HG03103 (cell line): ENCODE measurements around the gene HSD17B2.

ENCODE experiments used
- ATAC-seq: cut with Tn5 transposase; IDR thresholded peaks from one replicate; pipeline ENCODE4 v1.9.1; 2021; ENCODE audit warnings: low read depth; ENCODE audit not compliant: unreplicated experiment

Gene HSD17B2

DNA sequence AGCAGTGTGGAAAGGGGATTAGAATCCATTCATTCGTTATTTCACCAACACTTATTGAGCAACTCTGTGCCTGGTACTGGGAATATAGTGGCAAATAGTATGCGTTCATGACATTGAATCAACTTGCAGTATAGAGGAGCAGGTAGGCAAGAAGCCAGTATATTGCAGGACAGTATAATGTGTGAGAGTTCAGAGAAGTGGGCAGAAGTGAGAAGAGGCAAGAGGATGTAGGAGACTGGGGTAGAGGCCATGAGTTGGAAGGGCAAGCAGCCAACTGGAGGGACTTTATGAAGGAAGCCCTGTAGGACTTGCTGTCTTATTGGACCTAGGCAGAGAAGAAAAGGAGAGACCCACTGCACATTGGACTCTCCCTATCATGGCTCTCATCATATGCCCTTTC is 12.3 kb downstream of the HSD17B2 start:
- ATAC-seq, result no peak

DNA sequence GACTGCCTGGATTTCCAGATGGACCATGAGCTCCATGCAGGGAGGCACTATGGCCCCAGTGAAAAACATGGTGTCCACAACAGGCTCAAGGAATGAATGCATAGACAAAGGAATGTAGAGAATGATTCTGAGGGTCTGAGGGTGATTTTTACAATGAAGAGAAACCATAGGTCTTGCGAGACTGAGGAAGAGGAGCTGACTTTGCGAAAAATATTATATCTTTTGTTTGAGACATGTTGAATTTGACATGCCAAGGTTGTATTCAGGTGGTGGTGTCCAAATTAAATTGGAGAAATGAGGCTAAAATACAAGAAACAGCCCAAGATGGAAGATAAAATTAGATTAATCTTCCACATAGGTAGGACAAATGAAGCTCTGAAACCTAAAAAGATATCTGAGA is 12.7 kb downstream of the HSD17B2 start:
- no peak for ATAC-seq

DNA sequence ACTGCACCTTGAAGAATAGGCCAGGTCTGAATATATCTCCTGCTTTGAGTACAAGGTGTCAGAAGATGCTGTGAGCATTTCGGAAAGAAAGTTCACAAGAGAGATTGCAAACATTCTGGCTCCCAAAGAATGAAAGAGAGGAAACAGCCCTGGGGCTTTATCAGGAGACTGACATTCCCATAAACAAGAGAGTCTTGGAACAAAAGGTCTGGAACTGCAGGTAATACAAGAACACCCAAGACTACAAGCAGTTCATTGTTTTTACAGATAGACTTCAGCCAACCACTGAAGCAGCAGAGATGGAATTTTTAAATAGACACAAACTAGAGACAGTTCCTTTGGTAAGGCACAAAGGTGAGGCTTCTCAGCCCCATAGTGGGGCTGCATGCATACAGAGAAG is 14.4 kb downstream of the HSD17B2 start:
- ATAC-seq, result no peak

DNA sequence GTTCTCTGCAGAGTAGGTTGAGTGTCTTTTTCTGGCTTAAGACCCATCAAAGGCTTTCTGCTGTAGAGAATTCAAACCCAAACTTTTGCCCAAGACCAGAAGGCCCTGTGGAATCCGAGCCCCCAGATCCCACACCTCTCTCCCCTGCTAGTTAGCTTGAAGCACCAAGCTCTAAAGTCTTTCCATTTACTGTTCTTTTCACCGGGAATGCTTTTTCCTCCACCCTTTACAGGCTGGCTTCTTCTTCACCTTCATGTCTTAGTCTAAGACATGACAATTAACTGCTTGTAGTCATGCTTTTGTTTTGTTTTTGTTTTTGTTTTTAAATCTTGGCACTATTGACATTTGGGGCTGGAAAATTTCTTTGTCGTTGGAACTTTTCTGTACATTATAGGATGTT is 15.5 kb downstream of the HSD17B2 start:
- no peak for ATAC-seq

DNA sequence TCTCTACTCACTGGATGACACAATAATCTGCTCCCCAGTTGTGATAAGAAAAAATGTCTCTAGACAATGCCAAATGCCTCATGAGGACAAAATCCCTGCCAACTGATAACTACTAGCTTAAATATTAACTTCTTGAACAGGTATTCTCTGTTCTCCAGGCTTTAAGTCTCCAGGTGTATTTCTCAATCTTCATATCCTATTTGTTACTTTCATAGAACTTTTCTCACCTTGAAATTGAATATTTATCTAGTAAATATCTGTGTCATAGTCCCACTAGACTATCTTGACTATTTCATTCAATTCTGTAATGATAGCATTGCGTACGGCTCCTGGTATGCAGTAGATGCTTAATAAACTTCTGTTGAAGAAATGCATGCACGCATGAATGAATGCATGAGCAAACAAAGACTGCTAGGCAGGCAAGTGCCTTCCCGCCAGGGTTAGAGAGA is 15.9 kb downstream of the HSD17B2 start:
- ATAC-seq, result no peak

DNA sequence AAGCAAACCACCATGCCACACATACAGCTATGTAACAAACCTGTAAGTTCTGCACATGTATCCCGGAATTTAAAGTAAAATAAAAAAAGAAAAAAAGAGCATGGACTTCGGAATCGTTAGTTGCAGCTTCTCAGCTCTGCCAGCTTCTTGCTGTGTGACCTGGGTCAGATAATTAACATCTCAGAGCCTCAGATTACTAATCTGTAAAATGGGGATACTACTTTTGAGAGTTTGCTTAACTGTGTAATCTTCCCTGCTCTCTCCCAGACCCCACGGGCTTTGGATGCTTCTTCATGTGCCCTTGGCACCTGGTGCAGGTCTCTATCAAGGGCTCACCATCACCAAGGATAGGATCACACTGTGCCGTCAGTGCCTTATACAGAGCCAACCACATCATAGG is 16.6 kb downstream of the HSD17B2 start:
- ATAC-seq, result no peak

DNA sequence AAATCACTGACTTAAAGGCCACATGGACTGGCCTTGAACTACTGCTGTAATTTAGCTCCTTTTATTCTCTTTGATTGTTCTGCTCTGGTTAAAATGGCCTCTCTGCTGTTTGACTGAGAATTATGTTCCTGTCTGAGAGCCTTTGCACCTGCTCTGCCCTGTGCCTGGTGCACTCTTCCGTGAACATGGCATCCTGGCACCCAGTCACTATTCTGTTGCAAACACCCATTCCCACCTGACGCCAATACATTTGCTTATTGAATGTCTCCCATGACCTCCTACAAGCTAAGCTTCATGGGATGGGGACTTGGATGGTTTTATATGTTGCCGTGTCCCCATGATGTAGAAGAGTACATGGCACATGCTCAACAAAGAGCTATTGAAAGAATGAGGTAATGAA is 20.1 kb downstream of the HSD17B2 start:
- ATAC-seq, result no peak

DNA sequence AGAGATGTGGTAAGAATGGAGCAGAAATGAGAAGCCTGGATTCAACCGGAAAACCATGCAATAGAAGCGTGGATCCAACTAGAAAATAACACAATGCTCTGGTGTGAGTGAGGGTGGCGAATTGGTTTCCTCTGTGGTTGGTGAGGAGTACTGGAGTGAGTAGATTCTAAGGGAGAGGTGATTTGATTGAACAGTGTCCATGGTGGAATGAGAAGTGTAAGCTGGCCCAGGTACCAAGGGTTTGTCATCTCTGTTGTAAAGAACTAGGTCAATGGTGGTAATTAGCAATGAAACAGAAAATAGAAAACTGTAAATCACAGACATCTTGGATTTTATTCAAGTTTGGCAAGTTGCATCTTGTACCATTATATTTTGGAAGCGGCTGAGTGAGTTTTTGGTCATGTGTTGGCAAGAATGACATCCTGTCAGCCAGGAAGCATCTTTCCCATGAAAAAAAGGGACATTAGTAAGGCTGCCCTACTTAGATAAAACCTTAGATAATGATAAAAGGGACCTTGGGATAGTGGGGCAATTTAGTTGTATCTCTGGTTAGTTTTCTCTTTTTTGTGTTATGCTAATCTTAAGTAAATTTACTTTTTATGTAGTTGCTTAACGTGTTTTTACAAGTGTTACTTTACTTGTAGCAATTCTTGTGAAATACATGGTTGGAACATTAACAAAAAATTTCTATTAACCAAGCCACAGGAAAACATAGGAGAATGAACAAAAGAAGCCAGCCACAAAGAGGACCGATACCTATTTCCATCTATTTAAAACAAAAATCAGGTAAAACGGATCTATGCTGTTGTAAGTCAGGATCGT is 20.9 kb downstream of the HSD17B2 start:
- ATAC-seq, result no peak

DNA sequence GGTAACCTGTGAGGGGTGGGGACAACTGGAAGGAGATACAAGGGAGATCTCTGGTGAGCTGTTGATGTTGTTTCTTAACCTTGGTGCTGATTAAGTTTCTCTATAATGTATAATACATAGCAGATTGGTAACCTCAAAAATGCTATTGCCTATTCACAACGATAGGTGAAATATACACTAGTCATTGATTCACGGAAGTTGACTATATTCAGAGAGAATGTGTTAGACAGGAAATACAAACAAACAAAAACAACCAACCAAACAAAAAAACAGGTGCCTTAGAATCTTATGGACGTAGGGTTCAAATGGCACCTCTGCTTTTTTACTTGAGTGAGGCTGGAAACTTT is 21.5 kb downstream of the HSD17B2 start:
- ATAC-seq, result no peak

DNA sequence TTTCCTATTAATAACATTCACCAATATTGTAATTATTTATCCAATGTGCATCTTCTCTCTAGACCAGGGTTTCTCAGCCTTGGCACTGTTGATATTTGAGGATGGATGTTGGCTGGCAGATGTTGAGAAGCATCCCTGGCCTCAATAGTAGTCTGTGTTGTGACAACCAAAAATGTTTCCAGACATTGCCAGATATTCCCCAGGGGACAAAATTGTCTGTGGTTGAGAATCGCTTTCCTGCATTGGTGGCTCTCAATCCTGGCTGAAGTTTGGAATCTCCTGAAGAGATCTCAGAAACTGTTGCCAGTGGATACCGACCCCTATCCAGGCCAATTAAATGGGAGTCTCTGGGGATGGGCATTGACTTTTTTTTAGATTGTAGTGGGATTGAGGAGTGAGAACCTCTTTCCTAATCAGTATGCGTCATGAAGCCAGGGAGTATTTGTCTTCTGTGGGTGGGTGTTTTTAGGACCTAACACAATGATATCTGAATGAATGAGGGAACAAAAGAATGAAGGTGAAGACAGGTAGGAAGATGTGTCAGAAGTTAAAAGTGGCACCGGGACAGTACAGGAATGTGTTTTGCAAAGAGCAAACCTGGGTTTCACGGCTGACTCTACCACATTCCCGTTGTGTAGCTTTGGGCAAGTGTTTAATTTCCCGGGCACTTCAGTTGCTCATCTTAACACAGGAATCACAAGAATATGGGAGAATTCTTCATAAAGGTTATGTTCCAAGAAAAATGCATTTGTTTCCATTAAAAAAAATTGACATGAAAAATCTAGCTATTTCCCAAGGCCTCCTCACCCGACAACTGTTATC is 24.3 kb downstream of the HSD17B2 start:
- ATAC-seq, result no peak

DNA sequence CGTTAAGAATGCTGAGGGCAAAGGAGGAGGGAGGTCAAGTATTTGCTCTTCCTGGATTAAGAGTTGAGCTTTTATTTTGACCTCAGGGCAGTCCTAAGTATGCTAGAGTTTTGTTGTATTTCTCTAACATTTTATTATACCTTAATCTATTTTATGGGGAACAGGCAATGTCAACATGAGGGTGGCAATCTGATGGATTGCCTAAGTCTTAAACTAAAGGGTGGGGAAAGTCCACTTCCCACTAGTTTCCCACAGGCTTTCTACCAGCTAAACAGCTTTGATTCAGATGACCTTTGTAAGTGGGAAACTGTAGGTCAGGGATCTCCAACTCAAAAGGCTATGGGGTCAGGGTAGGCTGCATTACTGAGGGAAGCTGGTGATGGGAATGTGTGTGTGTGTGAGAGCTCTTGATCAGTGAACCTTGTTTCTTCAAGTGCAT is 24.9 kb downstream of the HSD17B2 start:
- ATAC-seq, result no peak

DNA sequence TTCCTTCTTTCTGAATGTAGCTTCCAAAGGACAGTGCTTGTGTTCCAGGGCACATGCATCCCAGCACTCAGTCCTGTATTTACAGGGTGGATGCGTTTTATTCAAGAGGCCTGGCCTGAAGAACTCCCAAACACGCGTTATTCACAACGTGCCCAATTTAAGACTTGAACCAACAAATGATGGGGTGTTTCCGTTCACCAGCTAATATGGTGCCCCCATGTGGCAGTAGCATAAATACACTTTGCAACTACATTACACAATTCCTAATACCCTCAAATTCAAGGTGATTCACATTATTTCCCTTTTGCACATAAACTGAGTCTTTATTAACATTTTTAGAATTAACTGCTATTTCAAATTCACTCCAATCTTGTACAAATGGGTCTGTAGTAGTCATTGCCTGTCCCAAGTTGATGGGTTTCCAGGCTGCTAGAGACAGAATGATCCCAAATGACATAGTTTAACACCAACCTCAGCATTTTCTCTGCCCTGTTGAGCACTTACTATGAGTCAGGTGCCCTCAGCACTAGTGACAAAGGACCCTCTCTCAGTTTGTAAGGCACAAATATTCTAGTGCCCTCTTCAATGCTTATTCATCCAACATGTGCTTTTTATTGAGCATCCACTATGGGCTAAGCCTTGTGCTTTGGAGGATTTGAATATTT is 26.9 kb downstream of the HSD17B2 start:
- no peak for ATAC-seq

DNA sequence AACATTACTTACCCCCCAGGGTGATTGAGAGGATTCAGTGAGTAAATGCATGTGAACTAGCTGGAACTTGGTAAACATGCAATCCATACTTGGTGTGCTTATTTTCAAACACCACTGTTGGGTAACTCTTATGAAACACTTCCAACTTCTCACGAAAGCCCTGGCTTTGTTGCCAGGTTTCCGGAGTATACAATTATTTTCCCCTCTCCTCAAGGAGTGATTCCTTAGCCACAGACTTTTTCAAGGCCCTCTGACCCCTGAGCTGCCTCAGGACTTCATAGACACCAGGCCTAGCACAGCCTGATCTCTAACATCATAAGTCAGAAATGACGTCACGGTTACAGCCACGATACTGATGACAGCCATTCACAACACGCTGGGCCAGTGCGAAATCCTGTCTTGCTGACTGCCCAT is 27.6 kb downstream of the HSD17B2 start:
- ATAC-seq, result no peak

DNA sequence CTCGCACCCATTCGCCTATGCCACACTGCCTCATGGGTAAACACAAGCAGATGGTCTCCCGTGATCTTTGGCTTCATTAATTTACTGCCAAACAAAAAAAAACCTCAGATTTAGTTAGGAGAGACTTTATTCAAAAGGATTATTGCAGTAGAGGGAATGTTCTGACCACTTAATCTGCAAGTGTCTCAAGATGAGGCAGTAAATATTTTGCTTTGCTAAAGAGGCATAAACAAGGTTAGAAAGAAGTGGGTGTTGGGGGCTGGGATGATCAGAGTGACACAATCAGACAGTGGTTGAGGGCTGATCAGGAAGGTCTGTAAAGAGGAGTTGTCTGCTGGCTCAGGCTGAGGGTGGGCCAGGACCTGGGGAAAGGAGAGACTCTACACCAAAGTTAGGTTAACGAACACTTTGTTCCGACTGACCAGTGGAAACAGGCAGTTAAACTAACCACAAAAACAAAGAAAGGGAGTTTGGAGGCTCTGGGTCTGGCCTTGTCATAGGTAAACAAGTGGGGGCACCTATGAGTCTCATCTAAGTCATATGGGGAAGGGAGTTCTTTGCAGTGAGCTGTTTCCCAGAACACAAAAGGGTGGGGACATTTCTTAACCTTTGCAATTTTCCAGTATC is 28.5 kb downstream of the HSD17B2 start:
- ATAC-seq, result no peak

DNA sequence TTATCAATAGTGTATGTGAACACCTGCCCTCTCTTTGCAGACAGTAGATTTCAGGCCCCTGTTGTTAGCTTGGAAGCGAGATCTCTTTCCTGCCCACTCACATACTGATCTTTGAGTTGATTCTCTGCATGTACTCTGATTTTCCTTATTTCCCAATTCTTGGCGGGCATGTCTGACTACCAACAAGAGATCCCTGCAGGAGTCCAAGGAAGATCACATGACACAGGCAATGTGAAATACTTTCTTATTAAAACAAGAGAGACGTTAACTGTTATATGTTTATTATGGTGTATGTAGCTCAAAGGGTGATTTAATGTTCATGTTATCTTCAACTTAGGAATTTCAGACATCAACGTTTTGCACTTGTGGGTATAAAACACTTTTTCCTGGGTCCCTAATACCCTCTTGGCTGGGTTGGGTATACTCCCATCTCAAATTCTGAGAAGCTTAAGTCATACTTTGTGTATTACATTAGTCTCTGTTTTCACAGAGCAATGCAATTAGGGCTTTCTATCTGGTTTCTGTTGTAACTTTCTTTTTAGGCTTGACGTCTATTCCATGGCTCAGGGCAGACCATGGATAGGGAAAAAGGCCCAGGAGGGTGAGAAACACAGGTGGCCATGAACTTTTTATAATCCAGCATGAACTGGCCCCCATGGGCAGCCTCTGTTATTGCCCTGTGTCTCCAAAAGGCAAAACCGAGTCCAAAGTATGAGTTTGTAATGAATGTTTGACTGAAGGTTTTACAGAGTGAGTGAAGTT is 32.2 kb downstream of the HSD17B2 start:
- ATAC-seq, result no peak

DNA sequence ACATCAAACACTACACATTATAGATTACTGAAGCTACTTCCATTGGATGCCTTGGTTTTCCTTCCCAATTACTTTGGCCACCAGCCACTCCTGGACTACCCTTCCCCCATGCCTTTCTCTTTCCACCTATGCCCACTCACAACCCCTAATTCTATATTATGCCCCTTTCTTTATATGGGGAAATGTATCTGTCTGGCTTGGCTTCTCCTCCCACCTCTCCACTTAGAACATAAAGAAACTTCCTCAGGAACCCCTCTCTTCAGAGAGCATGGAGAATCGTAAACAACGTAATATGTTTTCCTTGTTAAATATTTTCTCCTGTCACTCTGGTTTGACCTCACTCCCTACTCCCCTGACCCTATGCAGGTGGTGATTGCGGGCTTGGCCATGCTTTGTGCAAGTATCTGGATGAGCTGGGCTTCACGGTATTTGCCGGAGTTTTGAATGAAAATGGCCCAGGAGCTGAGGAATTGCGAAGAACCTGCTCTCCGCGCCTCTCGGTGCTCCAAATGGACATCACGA is 32.8 kb downstream of the HSD17B2 start:
- ATAC-seq, result no peak

DNA sequence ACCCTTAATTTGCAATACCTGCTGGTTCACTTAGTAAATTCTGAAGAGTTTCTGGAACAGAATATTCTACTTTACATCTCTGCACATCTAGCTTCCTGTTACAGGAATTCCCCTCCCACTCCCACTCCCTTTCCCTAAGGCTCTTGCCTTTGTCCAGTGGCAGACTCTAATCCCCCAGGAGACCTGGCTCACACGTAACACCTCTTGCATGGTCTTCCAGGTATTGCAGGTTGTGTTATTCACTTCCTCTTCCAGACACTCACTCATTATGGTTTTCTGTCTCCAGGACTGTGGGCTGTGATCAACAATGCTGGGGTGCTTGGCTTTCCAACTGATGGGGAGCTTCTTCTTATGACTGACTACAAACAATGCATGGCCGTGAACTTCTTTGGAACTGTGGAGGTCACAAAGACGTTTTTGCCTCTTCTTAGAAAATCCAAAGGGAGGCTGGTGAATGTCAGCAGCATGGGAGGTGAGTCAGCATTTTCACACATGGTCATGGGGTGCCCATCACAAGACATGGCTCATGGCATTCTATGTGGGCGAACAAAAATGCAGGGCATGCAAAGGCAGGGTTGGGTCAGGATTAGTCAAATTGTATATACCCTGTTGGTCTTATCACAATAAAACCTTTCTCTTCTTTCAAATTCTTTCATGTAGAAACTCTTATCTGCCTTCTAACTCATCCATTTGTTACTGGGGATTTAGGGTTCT is 35.8 kb downstream of the HSD17B2 start:
- ATAC-seq, result no peak

DNA sequence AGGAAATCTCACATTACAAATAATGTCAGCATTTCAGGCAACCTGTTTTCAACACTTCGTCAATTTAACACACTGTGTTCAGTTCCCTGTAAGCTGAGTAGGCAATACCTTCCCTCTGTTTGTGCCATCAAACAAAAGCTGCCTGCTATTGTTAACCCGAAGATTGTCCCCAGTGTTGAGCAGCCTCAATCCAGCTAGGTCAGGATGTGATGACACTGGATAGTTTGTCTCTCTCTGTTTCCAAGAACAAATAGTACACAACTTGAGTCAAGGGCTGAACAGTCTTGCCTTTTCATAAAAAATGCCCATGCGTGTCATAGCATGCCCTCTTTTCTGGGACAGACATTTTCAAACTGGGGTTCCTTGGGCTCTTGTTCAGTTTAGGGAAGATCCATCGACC is 36.4 kb downstream of the HSD17B2 start:
- ATAC-seq, result no peak

DNA sequence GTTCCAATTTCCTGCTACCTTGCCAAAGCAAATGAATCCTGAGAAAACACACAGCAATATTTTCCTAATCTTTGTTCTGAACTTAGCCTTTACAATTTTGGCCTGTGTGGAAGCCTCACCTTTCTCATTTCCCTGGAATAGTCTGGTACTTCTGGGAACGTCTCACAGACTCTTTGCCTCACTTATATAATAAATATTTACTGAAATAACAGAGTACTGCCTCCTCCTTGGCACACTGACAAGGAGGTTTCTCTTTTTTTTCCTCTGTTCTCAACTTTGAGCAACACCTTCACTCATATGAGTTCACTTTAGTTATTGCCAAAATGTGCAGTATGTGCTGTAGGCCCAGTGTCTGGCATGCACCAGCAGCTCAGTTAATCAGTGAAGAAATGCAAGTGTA is 37.3 kb downstream of the HSD17B2 start:
- no peak for ATAC-seq
